IMR-90 (cell line): ENCODE data around the gene SERPINA12. TPM values are rescaled to one million over a fixed set of nuclear protein-coding genes. Genes with fewer than 3 reads are reported as not detected.

ENCODE experiments used
- ATAC-seq: fragments of 200-7000 bp; cut with Tn5 transposase; 2 replicates; pipeline ENCODE4 v1.9.1; 2020; ENCODE audit warnings: low read depth, mild to moderate bottlenecking, moderate library complexity
- BruUV-seq: library from RNA; stranded (reverse); fragments of 400-500 nt; replicated peaks from 2 replicates; lab custom pipeline; 2021; lab: Mats Ljungman, UMichigan
- CTCF ChIA-PET: fragments of 300-600 bp; formaldehyde crosslinking; extraction: SDS; loops from one replicate; lab custom pipeline; 2021; ENCODE audit warnings: antibody characterized with exemption; lab: Yijun Ruan, JAX
- POLR2A ChIA-PET: fragments of 300-600 bp; sonication (Branson Sonifier 250); formaldehyde crosslinking; loops from one replicate; lab custom pipeline; 2022; ENCODE audit warnings: antibody characterized with exemption; ENCODE audit not compliant: unreplicated experiment; lab: Charles Lee
- DNase-seq: peaks from one replicate; pipeline ENCODE4 v3.0.0; 2013
- H2AFZ ChIP-seq: replicated peaks from 2 replicates; pipeline ENCODE3; 2013; ENCODE audit warnings: low read length, mild to moderate bottlenecking; ENCODE audit not compliant: poor library complexity
- H2AK5ac ChIP-seq: 2 replicates; pipeline ENCODE4 v1.6.1; 2013; ENCODE audit warnings: low read depth, low read length, inconsistent platforms
- H2AK9ac ChIP-seq: replicated peaks from 2 replicates; pipeline ENCODE3; 2013; ENCODE audit warnings: mild to moderate bottlenecking, low read depth, low read length, moderate library complexity; ENCODE audit not compliant: poor library complexity
- H2BK120ac ChIP-seq: 2 replicates; pipeline ENCODE4 v1.6.1; 2013; ENCODE audit warnings: low read depth, low read length, inconsistent platforms
- H2BK15ac ChIP-seq: 3 replicates; pipeline ENCODE4 v1.6.1; 2013; ENCODE audit warnings: low read depth, low read length, inconsistent platforms
- H2BK20ac ChIP-seq: 2 replicates; pipeline ENCODE4 v1.6.1; 2013; ENCODE audit warnings: low read depth, mild to moderate bottlenecking, inconsistent platforms, low read length, moderate library complexity
- H2BK5ac ChIP-seq: 2 replicates; pipeline ENCODE4 v1.6.1; 2013; ENCODE audit warnings: mild to moderate bottlenecking, low read depth, low read length, inconsistent platforms; ENCODE audit not compliant: poor library complexity, severe bottlenecking
- H3K14ac ChIP-seq: replicated peaks from 2 replicates; pipeline ENCODE4 v1.6.1; 2013; ENCODE audit warnings: low read depth, low read length, inconsistent platforms
- H3K18ac ChIP-seq: 2 replicates; pipeline ENCODE4 v1.6.1; 2013; ENCODE audit warnings: low read depth, low read length, control low read depth
- H3K23ac ChIP-seq: 2 replicates; pipeline ENCODE4 v1.6.1; 2013; ENCODE audit warnings: low read depth, low read length, inconsistent platforms
- H3K27ac ChIP-seq: 2 replicates; pipeline ENCODE4 v1.5.1; 2013; ENCODE audit warnings: mild to moderate bottlenecking, control low read depth, low read length; ENCODE audit not compliant: insufficient read depth
- H3K27me3 ChIP-seq: 2 replicates; pipeline ENCODE4 v1.6.1; 2013; ENCODE audit warnings: low read length; ENCODE audit not compliant: control insufficient read depth, insufficient read depth
- H3K36me3 ChIP-seq: 2 replicates; pipeline ENCODE4 v1.6.1; 2013; ENCODE audit warnings: low read length, mixed read lengths; ENCODE audit not compliant: control insufficient read depth, insufficient read depth
- H3K4ac ChIP-seq: 2 replicates; pipeline ENCODE4 v1.6.1; 2013; ENCODE audit warnings: low read depth, low read length, inconsistent platforms
- H3K4me1 ChIP-seq: 2 replicates; pipeline ENCODE4 v1.6.1; 2013; ENCODE audit warnings: low read length, mixed read lengths; ENCODE audit not compliant: control insufficient read depth, insufficient read depth
- H3K4me2 ChIP-seq: 2 replicates; pipeline ENCODE4 v1.6.1; 2013; ENCODE audit warnings: low read depth, mild to moderate bottlenecking, control low read depth, low read length, moderate library complexity
- H3K4me3 ChIP-seq: 2 replicates; pipeline ENCODE4 v1.5.1; 2013; ENCODE audit warnings: low read depth, mild to moderate bottlenecking, control low read depth, low read length, moderate library complexity; ENCODE audit not compliant: insufficient read depth
- H3K56ac ChIP-seq: 2 replicates; pipeline ENCODE4 v1.6.1; 2013; ENCODE audit warnings: low read length, inconsistent platforms; ENCODE audit not compliant: insufficient read depth; ENCODE audit errors: extremely low read depth
- H3K79me1 ChIP-seq, 2 experiments: 2 replicates each; pipeline ENCODE4 v1.6.1; 2013; ENCODE audit warnings: low read length in 2 of 2, inconsistent platforms in 1 of 2, low read depth in 1 of 2
- H3K9ac ChIP-seq: 2 replicates; pipeline ENCODE4 v1.6.1; 2013; ENCODE audit warnings: low read depth, low read length, control low read depth
- H3K9me1 ChIP-seq: 2 replicates; pipeline ENCODE4 v1.6.1; 2013; ENCODE audit warnings: low read length, inconsistent platforms; ENCODE audit not compliant: insufficient read depth
- H3K9me3 ChIP-seq: 2 replicates; pipeline ENCODE4 v1.6.1; 2013; ENCODE audit warnings: low read length; ENCODE audit not compliant: control insufficient read depth, insufficient read depth
- H4K20me1 ChIP-seq: 2 replicates; pipeline ENCODE4 v1.6.1; 2013; ENCODE audit warnings: low read length, inconsistent platforms; ENCODE audit not compliant: insufficient read depth
- H4K5ac ChIP-seq: 2 replicates; pipeline ENCODE4 v1.6.1; 2013; ENCODE audit warnings: mild to moderate bottlenecking, low read depth, low read length, control low read depth
- H4K8ac ChIP-seq, 2 experiments: 2 replicates each; pipeline ENCODE4 v1.6.1; 2013; ENCODE audit warnings: low read depth in 2 of 2, low read length in 2 of 2, control low read depth in 1 of 2, inconsistent platforms in 1 of 2
- H4K91ac ChIP-seq: 2 replicates; pipeline ENCODE4 v1.6.1; 2013; ENCODE audit warnings: low read depth, low read length, inconsistent platforms; ENCODE audit not compliant: insufficient read depth
- BHLHE40 ChIP-seq: fragments of 150-350 bp; IDR thresholded peaks from 2 replicates; pipeline ENCODE4 v1.6.1; 2016; ENCODE audit warnings: mild to moderate bottlenecking, low read depth, low read length
- CHD1 ChIP-seq: IDR thresholded peaks from 2 replicates; pipeline ENCODE4 v1.6.1; 2012; ENCODE audit warnings: low read depth, low read length, improper control_type of control experiment
- FOS ChIP-seq: fragments of 150-350 bp; IDR thresholded peaks from 2 replicates; pipeline ENCODE4 v1.6.1; 2016; ENCODE audit warnings: low read depth, low read length
- MAFK ChIP-seq: IDR thresholded peaks from 2 replicates; pipeline ENCODE4 v1.6.1; 2012; ENCODE audit warnings: low read depth, low read length, improper control_type of control experiment
- MAZ ChIP-seq: IDR thresholded peaks from 2 replicates; pipeline ENCODE4 v1.6.1; 2012; ENCODE audit warnings: low read depth, mild to moderate bottlenecking, low read length, improper control_type of control experiment, moderate library complexity, borderline replicate concordance
- MXI1 ChIP-seq: IDR thresholded peaks from 2 replicates; pipeline ENCODE4 v1.6.1; 2012; ENCODE audit warnings: low read depth, mild to moderate bottlenecking, low read length, moderate library complexity, borderline replicate concordance
- NFE2L2 ChIP-seq: fragments of 150-350 bp; IDR thresholded peaks from 2 replicates; pipeline ENCODE4 v1.6.1; 2016; ENCODE audit warnings: low read depth, mild to moderate bottlenecking, low read length
- POLR2A ChIP-seq: IDR thresholded peaks from 2 replicates; pipeline ENCODE4 v1.6.1; 2012; ENCODE audit warnings: mild to moderate bottlenecking, low read depth, low read length
- RAD21 ChIP-seq: IDR thresholded peaks from 2 replicates; pipeline ENCODE4 v1.6.1; 2012; ENCODE audit warnings: low read length, improper control_type of control experiment
- RCOR1 ChIP-seq: IDR thresholded peaks from 2 replicates; pipeline ENCODE4 v1.6.1; 2012; ENCODE audit warnings: mild to moderate bottlenecking, low read length, improper control_type of control experiment; ENCODE audit not compliant: insufficient replicate concordance
- RFX5 ChIP-seq: IDR thresholded peaks from 2 replicates; pipeline ENCODE4 v1.8.0; 2012; ENCODE audit warnings: low read depth, mild to moderate bottlenecking, low read length, moderate library complexity
- SMC3 ChIP-seq: fragments of 150-350 bp; IDR thresholded peaks from 2 replicates; pipeline ENCODE4 v1.6.1; 2016; ENCODE audit warnings: low read depth, mild to moderate bottlenecking, antibody characterized with exemption, low read length, moderate library complexity
- WGBS, 2 experiments: methylation state at CpG; one replicate each; pipeline versions ENCODE4 v1.1.5 to v1.1.7; 2013; ENCODE audit warnings: missing lambda C conversion rate in 2 of 2; ENCODE audit not compliant: insufficient read length in 1 of 2; ENCODE audit errors: extremely low coverage in 2 of 2; 5-methylcytosine and 5-hydroxymethylcytosine counted together
- dilution Hi-C: fragments of 300-500 bp; cut with HindIII; formaldehyde crosslinking; loops from one replicate; pipeline ENCODE4 v1.14.3; 2018; ENCODE audit warnings: low sequenced_read_pairs; ENCODE audit not compliant: unreplicated experiment
- in situ Hi-C: fragments of 300-500 bp; cut with MboI; formaldehyde crosslinking; loops from 3 replicates; pipeline ENCODE4 v1.14.3; 2019; ENCODE audit warnings: low sequenced_read_pairs, inconsistent platforms, mixed read lengths
- intact Hi-C: fragments of 100-400 bp; cut with micrococcal nuclease; formaldehyde crosslinking; loops from 2 replicates; pipeline ENCODE4 v1.10.0; 2022
- polyA plus RNA-seq, 3 experiments: library from polyadenylated mRNA; depleted of rRNA; stranded (reverse); fragments of >200 nt; gene quantifications; 2 replicates each; pipeline ENCODE4 v1.2.3, GENCODE V29; 2012; ENCODE audit warnings: low replicate concordance in 1 of 3
- total RNA-seq: library from RNA; depleted of rRNA; stranded (reverse); fragments of >200 nt; gene quantifications from 2 replicates; pipeline ENCODE4 v1.2.3, GENCODE V29; 2012
- TF ChIP-seq, protein P1 (sequence below): fragments of 150-350 bp; IDR thresholded peaks from 2 replicates; pipeline ENCODE4 v1.6.1; 2016; ENCODE audit warnings: low read depth, mild to moderate bottlenecking, low read length, moderate library complexity, borderline replicate concordance
- TF ChIP-seq, protein P2 (sequence below): conservative IDR thresholded peaks from 2 replicates; pipeline ENCODE4 v1.5.1; 2012; ENCODE audit warnings: mild to moderate bottlenecking, low read depth, low read length, improper control_type of control experiment
- TF ChIP-seq, protein P3 (sequence below): fragments of 150-350 bp; IDR thresholded peaks from 2 replicates; pipeline ENCODE4 v1.6.1; 2017; ENCODE audit warnings: mild to moderate bottlenecking, antibody characterized with exemption, low read length, low read depth

SERPINA12 gene
- total and polyA plus RNA-seq, 2 of the 4 experiments (the other 2 are of a cell fraction): not detected

DNA sequence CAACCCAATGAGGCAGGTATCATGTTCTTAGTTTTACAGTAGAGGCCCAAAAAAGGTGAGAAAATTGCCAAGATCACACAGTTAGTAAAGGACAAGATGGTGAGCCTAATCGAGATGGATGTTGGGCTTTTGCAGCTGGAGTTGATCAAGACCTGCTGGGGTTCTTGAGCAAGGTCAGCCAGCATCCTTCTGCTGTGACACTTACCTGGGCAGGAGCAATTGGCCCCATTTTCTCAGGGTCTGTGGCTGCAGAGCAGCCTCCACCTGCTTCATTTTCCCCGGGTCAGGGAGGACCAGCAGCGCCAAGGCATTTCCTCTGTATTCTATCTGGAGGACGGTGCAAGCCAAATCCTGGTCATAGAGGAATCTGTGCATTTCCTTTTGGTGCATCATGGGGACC lies 63.1 kb downstream of the SERPINA12 start:
- H2BK120ac ChIP-seq: no peak overlapping the region
- H4K20me1 ChIP-seq: no peaks in the 10 kb centered on the region
- no peak overlapping the region for H2AK5ac ChIP-seq
- no peaks in the 10 kb centered on the region for H3K4me1 ChIP-seq
- no peak overlapping the region for H2AFZ ChIP-seq
- in situ Hi-C loops (no loop called here), intact Hi-C loops (no loop called here), dilution Hi-C loops (no loop called here)
- H3K9ac ChIP-seq: no peak overlapping the region
- H2AK9ac ChIP-seq: no peak overlapping the region
- ChIA-PET CTCF (no interaction called here), POLR2A (no interaction called here)
- WGBS, 2 experiments: no CpG with 5 or more reads among the region's 4 CpGs
- H3K79me1 ChIP-seq: no peaks in the 10 kb centered on the region
- H3K36me3 ChIP-seq: no peaks in the 10 kb centered on the region
- H3K27ac ChIP-seq: no peak overlapping the region
- H2BK15ac ChIP-seq: no peak overlapping the region
- H3K23ac ChIP-seq: no peak overlapping the region
- no peaks in the 10 kb centered on the region; the same call in 1 of the 2 replicates for H3K27me3 ChIP-seq
- H4K5ac ChIP-seq: no peak overlapping the region
- no peak for DNase-seq
- H3K14ac ChIP-seq: no peak overlapping the region
- H4K91ac ChIP-seq: no peak overlapping the region
- H3K9me1 ChIP-seq: no peaks in the 10 kb centered on the region
- no peak overlapping the region for H2BK20ac ChIP-seq
- H4K8ac ChIP-seq: no peak overlapping the region
- H3K9me3 ChIP-seq: peaks cover 4% of the 10 kb centered on the region; the same call in 1 of the 2 replicates
- ATAC-seq: no peak
- H3K4me2 ChIP-seq: no peak overlapping the region
- no peak overlapping the region for H3K4ac ChIP-seq
- no peak for TF ChIP-seq BHLHE40
- TF ChIP-seq NFE2L2: no peak
- TF ChIP-seq MXI1: no peak
- TF ChIP-seq MAZ: no peak
- no peak for TF ChIP-seq RCOR1
- TF ChIP-seq RAD21: no peak
- TF ChIP-seq RFX5: no peak
- TF ChIP-seq, protein P1, sequence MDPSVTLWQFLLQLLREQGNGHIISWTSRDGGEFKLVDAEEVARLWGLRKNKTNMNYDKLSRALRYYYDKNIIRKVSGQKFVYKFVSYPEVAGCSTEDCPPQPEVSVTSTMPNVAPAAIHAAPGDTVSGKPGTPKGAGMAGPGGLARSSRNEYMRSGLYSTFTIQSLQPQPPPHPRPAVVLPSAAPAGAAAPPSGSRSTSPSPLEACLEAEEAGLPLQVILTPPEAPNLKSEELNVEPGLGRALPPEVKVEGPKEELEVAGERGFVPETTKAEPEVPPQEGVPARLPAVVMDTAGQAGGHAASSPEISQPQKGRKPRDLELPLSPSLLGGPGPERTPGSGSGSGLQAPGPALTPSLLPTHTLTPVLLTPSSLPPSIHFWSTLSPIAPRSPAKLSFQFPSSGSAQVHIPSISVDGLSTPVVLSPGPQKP: no peak
- TF ChIP-seq SMC3: no peak
- no peak for TF ChIP-seq CHD1
- TF ChIP-seq FOS: no peak
- TF ChIP-seq, protein P2, sequence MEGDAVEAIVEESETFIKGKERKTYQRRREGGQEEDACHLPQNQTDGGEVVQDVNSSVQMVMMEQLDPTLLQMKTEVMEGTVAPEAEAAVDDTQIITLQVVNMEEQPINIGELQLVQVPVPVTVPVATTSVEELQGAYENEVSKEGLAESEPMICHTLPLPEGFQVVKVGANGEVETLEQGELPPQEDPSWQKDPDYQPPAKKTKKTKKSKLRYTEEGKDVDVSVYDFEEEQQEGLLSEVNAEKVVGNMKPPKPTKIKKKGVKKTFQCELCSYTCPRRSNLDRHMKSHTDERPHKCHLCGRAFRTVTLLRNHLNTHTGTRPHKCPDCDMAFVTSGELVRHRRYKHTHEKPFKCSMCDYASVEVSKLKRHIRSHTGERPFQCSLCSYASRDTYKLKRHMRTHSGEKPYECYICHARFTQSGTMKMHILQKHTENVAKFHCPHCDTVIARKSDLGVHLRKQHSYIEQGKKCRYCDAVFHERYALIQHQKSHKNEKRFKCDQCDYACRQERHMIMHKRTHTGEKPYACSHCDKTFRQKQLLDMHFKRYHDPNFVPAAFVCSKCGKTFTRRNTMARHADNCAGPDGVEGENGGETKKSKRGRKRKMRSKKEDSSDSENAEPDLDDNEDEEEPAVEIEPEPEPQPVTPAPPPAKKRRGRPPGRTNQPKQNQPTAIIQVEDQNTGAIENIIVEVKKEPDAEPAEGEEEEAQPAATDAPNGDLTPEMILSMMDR: no peak
- TF ChIP-seq POLR2A: no peak
- TF ChIP-seq MAFK: no peak
- TF ChIP-seq, protein P3, sequence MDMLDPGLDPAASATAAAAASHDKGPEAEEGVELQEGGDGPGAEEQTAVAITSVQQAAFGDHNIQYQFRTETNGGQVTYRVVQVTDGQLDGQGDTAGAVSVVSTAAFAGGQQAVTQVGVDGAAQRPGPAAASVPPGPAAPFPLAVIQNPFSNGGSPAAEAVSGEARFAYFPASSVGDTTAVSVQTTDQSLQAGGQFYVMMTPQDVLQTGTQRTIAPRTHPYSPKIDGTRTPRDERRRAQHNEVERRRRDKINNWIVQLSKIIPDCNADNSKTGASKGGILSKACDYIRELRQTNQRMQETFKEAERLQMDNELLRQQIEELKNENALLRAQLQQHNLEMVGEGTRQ: no peak
- no peak overlapping the region for H3K4me3 ChIP-seq
- no TSS peak for BruUV-seq
- H3K56ac ChIP-seq: no peak overlapping the region
- no peak overlapping the region for H3K18ac ChIP-seq
- H2BK5ac ChIP-seq: no peak overlapping the region
